ENCODE data around the gene FRA10AC1. TPM values are rescaled to one million over a fixed set of nuclear protein-coding genes. Genes with fewer than 3 reads are reported as not detected.

FRA10AC1 gene
- total RNA-seq, 6 donors from 2014 or later = 7.4 to 28.9 (median 12.2) TPM

DNA sequence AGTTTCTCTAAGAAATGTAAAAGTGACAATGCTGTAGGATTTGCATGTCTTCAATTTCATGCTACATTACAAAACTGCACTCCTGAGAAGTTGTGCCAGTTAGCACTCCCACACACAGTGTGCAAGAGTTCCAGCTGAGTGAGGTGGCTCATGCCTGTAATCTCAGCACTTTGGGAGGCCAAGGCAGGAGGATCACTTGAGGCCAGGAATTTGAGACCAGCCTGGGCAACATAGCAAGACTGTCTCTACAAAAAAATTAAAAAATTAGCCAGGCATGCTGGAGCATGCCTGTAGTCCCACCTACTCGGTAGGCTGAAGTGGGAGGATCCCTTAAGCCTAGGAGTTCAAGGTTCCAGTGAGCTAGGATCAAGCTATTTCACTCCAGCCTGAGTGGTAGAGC, 44.6 kb downstream of the FRA10AC1 start:
- no peaks in the 10 kb centered on the region for H3K4me1 ChIP-seq
- H3K27ac ChIP-seq = no peak overlapping the region
- 67 to 82% methylated on average over 1 of the region's 1 CpG for WGBS, 2 donors
- H3K9me3 ChIP-seq = no peaks in the 10 kb centered on the region
- DNase-seq = no peak
- H3K36me3 ChIP-seq = peaks cover 0 to 12% (median 1%) of the 10 kb centered on the region in 4 donors
- no peak for ATAC-seq (ENCODE audit: low FRiP score in 2 of 2)
- no peak for TF ChIP-seq POLR2A (IDR thresholded peaks at IDR 0.05)
- TF ChIP-seq, protein P1, sequence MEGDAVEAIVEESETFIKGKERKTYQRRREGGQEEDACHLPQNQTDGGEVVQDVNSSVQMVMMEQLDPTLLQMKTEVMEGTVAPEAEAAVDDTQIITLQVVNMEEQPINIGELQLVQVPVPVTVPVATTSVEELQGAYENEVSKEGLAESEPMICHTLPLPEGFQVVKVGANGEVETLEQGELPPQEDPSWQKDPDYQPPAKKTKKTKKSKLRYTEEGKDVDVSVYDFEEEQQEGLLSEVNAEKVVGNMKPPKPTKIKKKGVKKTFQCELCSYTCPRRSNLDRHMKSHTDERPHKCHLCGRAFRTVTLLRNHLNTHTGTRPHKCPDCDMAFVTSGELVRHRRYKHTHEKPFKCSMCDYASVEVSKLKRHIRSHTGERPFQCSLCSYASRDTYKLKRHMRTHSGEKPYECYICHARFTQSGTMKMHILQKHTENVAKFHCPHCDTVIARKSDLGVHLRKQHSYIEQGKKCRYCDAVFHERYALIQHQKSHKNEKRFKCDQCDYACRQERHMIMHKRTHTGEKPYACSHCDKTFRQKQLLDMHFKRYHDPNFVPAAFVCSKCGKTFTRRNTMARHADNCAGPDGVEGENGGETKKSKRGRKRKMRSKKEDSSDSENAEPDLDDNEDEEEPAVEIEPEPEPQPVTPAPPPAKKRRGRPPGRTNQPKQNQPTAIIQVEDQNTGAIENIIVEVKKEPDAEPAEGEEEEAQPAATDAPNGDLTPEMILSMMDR (IDR thresholded peaks at IDR 0.05) = no peak
- TF ChIP-seq EP300 (IDR thresholded peaks at IDR 0.05) = no peak
- no peak for TF ChIP-seq POLR2AphosphoS5 (IDR thresholded peaks at IDR 0.05)
- no peaks in the 10 kb centered on the region for H3K27me3 ChIP-seq
- no peak overlapping the region for H3K4me3 ChIP-seq

DNA sequence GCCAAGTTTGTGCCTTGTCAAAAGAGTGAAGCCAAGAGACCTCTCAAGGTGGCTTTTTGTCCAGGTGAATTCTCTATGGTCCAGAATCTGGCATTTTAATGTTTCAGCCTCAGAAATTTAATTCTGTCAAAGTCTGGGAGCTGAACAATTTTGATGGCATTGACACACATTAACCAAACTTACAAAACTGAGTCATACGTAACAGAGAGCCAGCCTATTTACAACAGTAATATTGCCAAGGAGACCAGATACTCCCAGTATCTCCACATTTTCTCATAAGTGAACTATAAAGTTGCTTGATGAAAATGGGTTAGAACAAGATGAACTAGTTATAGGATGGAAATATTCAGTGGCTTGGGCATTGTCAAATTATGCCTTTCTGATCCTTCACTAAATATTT, 46.2 kb downstream of the FRA10AC1 start:
- Histone ChIP-seq H3K36me3 (peaks cover 0 to 10% (median 1%) of the 10 kb centered on the region in 4 donors), H3K4me1 (no peaks in the 10 kb centered on the region), H3K4me3 (no peak overlapping the region), H3K27ac (no peak overlapping the region), H3K9me3 (no peaks in the 10 kb centered on the region), H3K27me3 (no peaks in the 10 kb centered on the region)
- TF ChIP-seq POLR2AphosphoS5 (IDR thresholded peaks at IDR 0.05) (no peak), POLR2A (IDR thresholded peaks at IDR 0.05) (no peak), EP300 (IDR thresholded peaks at IDR 0.05) (no peak)
- TF ChIP-seq, protein P1 (IDR thresholded peaks at IDR 0.05) = no peak
- no peak for DNase-seq
- no peak for ATAC-seq (ENCODE audit: low FRiP score in 2 of 2)
- WGBS, 2 donors = 95 to 96% methylated on average over 1 of the region's 1 CpG

DNA sequence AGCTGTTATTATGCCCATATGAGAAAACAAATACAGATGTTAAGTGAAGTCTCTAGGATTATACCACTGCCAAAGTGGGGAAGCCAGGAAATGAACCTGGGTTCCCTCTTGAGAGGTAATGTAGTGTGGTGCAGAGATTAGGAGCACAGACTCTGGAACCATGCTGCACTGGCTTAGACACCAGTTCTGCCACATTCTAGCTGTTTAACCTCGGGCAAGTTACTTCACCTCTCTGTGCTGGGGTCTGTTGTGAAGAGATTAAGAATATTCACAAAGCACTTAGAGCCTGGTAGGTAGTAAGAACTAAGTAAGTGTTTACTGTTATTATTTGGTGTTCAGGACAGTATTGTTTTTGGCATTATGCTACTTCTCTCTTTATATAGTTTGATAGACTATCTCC, 48.2 kb downstream of the FRA10AC1 start:
- H3K4me1 ChIP-seq = no peaks in the 10 kb centered on the region
- no peak overlapping the region for H3K4me3 ChIP-seq
- H3K27ac ChIP-seq = no peak overlapping the region
- ATAC-seq (ENCODE audit: low FRiP score in 2 of 2) (no peak), DNase-seq (no peak)
- H3K27me3 ChIP-seq = no peaks in the 10 kb centered on the region
- TF ChIP-seq POLR2AphosphoS5 (IDR thresholded peaks at IDR 0.05) = no peak
- no peak for TF ChIP-seq EP300 (IDR thresholded peaks at IDR 0.05)
- no peak for TF ChIP-seq POLR2A (IDR thresholded peaks at IDR 0.05)
- TF ChIP-seq, protein P1 (IDR thresholded peaks at IDR 0.05) = no peak
- 83 to 88% methylated on average over 1 of the region's 1 CpG for WGBS, 2 donors
- no peaks in the 10 kb centered on the region for H3K36me3 ChIP-seq
- no peaks in the 10 kb centered on the region for H3K9me3 ChIP-seq

DNA sequence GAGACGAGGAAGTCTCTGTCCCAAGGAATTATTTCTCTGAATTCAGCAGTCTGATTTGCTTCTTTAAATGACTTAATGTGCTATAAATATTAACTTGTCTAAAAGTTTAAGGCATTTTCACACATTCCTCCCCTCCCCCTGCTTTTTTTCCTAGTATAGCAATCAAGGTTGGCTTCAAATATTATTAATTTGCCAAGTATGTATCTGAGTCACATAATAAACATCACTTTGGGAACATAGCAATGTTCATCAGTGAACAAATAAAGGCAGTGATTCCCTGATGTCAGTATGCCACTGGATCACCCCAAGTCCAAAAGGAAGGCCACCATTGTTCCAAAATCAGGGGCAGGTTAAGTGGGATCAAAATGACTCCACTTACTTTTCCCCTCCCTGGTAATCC, 49.5 kb downstream of the FRA10AC1 start:
- DNase-seq (no peak), ATAC-seq (ENCODE audit: low FRiP score in 2 of 2) (no peak)
- Histone ChIP-seq H3K27ac (no peak overlapping the region), H3K9me3 (no peaks in the 10 kb centered on the region), H3K27me3 (no peaks in the 10 kb centered on the region), H3K4me3 (no peak overlapping the region), H3K4me1 (no peaks in the 10 kb centered on the region), H3K36me3 (no peaks in the 10 kb centered on the region)
- TF ChIP-seq POLR2A (IDR thresholded peaks at IDR 0.05) (no peak), EP300 (IDR thresholded peaks at IDR 0.05) (no peak), POLR2AphosphoS5 (IDR thresholded peaks at IDR 0.05) (no peak)
- TF ChIP-seq, protein P1 (IDR thresholded peaks at IDR 0.05) = no peak
- WGBS, 2 donors = 79 to 86% methylated on average over 1 of the region's 1 CpG

DNA sequence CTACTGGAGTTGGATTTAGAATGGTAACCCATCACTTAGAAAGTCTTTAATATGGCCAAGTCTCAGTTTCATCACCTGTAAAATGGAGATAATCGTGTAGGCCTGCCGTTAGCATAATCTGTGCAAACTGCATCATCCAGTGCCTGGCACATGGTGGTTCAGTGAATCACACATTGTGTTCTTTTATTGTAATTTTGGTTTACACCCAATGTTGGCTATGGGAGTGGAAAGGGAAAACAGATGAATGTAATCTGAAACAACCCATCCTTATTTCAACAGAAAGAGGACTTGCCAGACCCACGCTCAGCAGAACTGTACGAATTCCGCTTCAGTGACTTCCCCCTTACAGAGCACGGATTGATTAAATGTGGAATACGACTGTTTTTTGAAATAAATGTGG, 62.6 kb downstream of the FRA10AC1 start:
- ATAC-seq (ENCODE audit: low FRiP score in 2 of 2) = no peak
- Histone ChIP-seq H3K36me3 (no peaks in the 10 kb centered on the region), H3K27ac (no peak overlapping the region), H3K4me3 (no peak overlapping the region), H3K4me1 (no peaks in the 10 kb centered on the region), H3K9me3 (no peaks in the 10 kb centered on the region), H3K27me3 (no peaks in the 10 kb centered on the region)
- TF ChIP-seq POLR2AphosphoS5 (IDR thresholded peaks at IDR 0.05) = no peak
- no peak for TF ChIP-seq EP300 (IDR thresholded peaks at IDR 0.05)
- TF ChIP-seq POLR2A (IDR thresholded peaks at IDR 0.05) = no peak
- TF ChIP-seq, protein P1 (IDR thresholded peaks at IDR 0.05) = no peak
- no peak for DNase-seq
- 82 to 91% methylated on average over 7 of the region's 7 CpGs for WGBS, 2 donors
